ENCODE data around the gene MBNL1.

Gene MBNL1

DNA sequence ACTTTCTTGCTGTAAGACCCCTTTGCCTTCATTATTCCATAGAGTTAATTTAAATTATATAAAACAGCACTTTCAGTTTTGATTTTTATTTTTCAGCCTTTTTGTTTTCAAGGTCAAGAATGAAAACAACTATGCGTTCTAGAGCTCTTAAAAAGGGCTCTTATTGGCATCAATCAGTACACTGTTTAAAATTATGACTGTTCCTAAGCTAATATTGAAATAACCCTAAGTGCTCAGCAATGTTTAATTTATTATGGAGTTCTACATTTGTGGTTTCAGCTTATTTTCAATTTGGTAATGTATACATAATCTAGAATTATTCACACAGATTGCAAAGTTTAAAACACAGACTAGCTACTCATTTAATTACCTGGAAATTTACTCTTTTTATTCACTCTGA lies 179.4 kb downstream of the MBNL1 start:
- H3K4me3 ChIP-seq (ENCODE audit: low read depth, low read length), result no peak overlapping the region
- TF ChIP-seq, protein P1, sequence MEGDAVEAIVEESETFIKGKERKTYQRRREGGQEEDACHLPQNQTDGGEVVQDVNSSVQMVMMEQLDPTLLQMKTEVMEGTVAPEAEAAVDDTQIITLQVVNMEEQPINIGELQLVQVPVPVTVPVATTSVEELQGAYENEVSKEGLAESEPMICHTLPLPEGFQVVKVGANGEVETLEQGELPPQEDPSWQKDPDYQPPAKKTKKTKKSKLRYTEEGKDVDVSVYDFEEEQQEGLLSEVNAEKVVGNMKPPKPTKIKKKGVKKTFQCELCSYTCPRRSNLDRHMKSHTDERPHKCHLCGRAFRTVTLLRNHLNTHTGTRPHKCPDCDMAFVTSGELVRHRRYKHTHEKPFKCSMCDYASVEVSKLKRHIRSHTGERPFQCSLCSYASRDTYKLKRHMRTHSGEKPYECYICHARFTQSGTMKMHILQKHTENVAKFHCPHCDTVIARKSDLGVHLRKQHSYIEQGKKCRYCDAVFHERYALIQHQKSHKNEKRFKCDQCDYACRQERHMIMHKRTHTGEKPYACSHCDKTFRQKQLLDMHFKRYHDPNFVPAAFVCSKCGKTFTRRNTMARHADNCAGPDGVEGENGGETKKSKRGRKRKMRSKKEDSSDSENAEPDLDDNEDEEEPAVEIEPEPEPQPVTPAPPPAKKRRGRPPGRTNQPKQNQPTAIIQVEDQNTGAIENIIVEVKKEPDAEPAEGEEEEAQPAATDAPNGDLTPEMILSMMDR (IDR thresholded peaks at IDR 0.05; ENCODE audit: low read depth, low read length), result no peak

DNA sequence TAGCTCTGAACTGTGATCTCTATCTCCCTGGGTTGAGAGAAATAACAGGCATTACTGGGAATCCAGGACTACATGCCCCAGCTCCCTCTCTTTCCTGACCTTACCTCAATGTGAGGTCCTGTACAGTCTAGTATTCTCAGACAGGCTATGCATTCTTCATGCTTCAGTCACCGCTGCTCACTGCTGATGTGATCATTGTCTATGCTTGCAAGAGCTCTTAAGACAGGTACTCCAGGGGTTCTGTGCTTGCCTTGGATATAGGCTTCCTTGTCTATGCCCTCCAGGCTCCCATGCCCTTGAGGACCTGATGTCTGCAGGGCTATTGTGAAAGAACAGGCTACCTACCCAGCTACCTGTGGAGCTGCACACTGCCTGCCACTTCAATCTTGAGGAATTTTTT lies 183.6 kb downstream of the MBNL1 start:
- TF ChIP-seq, protein P1 (IDR thresholded peaks at IDR 0.05; ENCODE audit: low read depth, low read length), result no peak
- no peak overlapping the region for H3K4me3 ChIP-seq (ENCODE audit: low read depth, low read length)

DNA sequence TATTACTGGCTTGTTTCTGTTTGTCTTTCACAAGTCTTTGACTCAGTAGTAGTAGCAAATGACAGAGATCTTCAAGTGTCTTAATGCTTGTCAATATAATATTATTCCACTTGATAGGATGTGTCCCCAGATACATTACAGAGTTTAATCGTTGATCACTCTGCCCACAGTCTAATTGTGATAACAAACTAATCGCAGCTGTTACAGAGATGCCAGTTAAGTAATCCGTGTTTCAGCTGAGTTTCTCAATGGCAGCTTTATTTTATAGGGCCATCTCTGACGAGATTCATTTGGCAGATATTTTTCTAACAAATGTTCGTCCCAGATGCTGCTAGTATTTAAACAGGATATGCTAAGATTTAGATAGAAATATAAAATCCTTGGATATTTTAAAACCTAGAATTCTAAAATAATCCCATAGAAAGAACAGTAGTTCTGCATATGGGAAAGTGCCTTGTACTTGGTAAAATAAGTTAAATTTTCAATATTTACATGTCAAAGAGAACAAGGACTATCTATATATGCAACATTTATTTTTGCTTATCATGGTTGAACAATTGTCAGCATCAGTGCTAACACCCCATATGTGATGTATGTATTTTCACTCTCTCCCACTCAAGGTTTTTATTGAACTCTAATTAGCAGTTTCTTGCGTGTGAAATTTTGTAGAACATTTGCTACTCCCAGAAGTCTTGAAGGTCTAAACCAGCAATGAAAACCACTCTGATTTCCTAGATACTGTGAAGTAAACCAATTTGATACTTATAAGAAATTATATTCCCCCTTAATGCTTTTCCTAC lies 185.5 kb downstream of the MBNL1 start:
- no peak overlapping the region for H3K4me3 ChIP-seq (ENCODE audit: low read depth, low read length)
- TF ChIP-seq, protein P1 (IDR thresholded peaks at IDR 0.05; ENCODE audit: low read depth, low read length), result no peak

DNA sequence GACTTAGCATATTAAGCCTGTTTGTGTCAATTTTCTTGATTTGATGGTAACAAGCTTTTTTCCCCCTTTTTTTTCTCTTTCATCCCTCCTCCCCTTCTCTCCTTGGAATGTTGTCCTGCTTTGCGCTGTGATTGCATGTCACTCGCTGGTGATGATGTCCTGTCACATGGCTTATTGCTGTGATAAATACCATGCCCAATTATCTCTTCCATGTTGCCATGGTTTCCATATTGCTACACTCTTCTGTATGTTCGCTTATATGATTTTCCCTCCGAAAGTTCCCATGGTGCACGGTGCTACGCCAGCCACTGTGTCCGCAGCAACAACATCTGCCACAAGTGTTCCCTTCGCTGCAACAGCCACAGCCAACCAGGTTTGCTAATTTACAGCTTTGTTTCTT lies 187.3 kb downstream of the MBNL1 start:
- TF ChIP-seq, protein P1 (IDR thresholded peaks at IDR 0.05; ENCODE audit: low read depth, low read length), result no peak

DNA sequence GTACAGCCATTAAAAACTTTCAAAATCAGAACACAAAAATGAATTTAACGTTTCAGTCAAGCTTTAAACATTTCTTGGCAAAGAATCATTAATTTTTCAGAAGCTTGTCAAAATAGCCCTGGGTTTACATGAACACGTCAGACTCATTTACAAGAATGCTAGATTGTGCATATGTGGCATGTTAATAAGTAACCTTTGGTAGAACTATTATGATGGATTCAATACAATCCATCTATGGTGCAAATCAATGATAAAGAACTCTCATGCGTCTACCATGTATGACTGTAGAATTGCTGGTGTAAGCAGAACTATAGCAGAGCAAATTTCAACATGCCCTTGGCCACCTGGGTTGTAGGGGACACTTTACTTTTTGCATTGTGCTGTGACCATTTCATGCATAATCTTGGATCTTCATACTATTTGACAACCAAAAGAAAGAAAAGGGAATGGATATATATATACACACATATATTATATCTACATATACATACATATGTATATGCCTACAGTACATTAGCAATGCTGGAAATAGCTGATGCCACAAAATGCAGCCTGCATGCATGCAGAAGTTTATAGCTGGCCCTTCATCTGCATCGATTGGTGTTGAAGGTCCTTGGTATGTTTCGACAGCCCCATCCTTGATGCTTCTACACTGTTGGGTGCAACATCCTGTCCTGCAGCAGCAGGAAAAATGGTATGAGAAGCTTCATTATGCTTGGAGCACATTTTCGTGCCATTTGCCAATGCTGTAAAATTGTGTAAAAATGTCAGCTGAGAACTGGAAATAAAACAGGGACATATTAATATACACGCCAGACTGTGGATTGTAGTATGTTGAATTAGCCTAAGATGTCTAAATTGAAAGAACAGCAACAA lies 189.0 kb downstream of the MBNL1 start:
- TF ChIP-seq, protein P1 (IDR thresholded peaks at IDR 0.05; ENCODE audit: low read depth, low read length), result no peak

More for the DNA sequence above, 187.3 kb downstream of the MBNL1 start:
- no peak overlapping the region for H3K4me3 ChIP-seq (ENCODE audit: low read depth, low read length)

DNA sequence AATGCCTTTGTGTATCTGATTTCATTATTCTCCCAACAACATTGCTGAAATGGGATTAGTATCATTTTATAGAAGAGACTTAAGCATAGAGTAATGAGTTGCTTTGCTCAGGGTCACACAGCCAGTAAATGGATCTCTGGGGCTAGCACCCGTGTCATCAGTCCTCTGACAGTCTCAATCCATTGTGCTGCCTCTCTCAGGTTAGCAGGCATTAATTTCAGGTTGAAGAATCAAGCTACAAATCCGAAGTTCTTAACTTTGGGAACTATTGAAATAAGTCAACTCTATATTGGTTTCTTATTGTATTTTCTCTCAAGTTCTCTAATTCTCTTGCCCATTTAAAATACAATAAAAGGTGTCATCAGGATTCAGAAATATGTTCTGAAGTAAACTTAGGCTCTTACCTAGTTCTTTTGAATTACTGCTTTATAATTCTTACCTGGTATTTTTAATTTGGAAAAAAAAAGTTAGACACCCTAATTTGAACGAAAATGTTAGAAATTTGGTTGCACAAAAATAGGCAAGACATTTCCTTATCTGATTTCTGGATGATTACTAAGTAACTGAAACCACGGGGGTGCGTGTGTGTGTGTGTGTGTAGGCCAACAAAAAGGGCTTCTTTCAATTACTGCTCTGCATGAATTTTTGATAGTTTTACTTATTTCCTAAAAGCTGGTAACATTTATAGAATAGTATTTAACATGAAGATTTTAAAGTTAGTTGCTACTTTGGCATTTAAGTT lies 189.8 kb downstream of the MBNL1 start:
- TF ChIP-seq, protein P1 (IDR thresholded peaks at IDR 0.05; ENCODE audit: low read depth, low read length), result no peak
- no peak overlapping the region for H3K4me3 ChIP-seq (ENCODE audit: low read depth, low read length)

More for the DNA sequence above, 189.0 kb downstream of the MBNL1 start:
- no peak overlapping the region for H3K4me3 ChIP-seq (ENCODE audit: low read depth, low read length)

All from WI38 (cell line).